Activated naive CD4-positive, alpha-beta T cell treated with anti-CD3 and anti-CD28 coated beads, Interleukin-2, amount 50 U/mL, for 24 hours (primary cell): ENCODE measurements around the gene UBASH3B.
"Not testable (repeated sequence)": the region's sequence is repeated elsewhere in the genome, so short reads cannot be mapped to it uniquely, and the experiment has no call there.

Source experiments
- H3K27ac Mint-ChIP-seq: one replicate; pipeline ENCODE4 v1.8.0; 2021; ENCODE audit warnings: mild to moderate bottlenecking, mixed read lengths
- H3K27me3 Mint-ChIP-seq: one replicate; pipeline ENCODE4 v1.8.0; 2021; ENCODE audit warnings: mixed read lengths
- H3K36me3 Mint-ChIP-seq: one replicate; pipeline ENCODE4 v1.8.0; 2021; ENCODE audit warnings: mixed read lengths
- H3K4me1 Mint-ChIP-seq: one replicate; pipeline ENCODE4 v1.8.0; 2021; ENCODE audit warnings: mixed read lengths
- H3K4me3 Mint-ChIP-seq: one replicate; pipeline ENCODE4 v1.8.0; 2021; ENCODE audit warnings: mild to moderate bottlenecking, mixed read lengths
- H3K9me3 Mint-ChIP-seq: one replicate; pipeline ENCODE4 v1.8.0; 2021; ENCODE audit warnings: mixed read lengths

Gene UBASH3B

DNA sequence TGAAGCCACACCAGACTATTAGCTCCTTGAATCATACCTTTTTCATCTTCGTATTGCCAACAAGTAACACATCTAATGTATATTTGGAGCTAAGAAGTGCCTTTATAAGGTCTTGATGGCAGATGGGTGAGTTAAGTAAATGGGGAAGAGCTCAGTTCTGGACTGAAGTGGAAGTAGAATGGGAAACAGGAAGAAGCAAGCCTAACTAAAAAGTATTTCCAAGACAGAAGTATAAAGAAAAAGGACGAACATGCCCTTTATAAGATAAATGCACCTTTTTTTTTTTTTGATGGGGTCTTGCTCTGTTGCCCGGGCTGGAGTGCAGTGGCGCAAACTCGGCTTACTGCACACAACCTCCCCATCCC is 197.3 kb downstream of the UBASH3B start:
- Mint-ChIP-seq H3K9me3 (no peaks in the 10 kb centered on the region), H3K36me3 (peaks cover 3% of the 10 kb centered on the region), H3K4me3 (peak overlapping the region; percentile 78), H3K27ac (peak overlapping the region; percentile 68), H3K27me3 (no peaks in the 10 kb centered on the region), H3K4me1 (peaks cover 54% of the 10 kb centered on the region)

DNA sequence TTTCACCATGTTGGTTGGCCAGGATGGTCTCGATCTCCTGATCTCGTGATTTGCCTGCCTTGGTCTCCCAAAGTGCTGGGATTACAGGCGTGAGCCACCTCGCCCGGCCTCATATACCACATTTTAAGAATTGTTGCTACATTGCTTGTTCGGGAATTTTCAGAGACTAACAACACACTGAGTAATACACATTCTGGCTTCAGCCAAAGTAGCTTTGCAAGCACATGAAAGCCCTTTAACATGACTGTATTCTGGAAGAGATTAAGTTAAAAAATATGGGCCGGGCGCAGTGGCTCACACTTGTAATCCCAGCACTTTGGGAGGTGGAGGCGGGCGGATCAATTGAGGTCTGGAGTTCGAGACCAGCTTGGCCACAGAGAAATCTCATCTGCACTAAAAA is 197.7 kb downstream of the UBASH3B start:
- H3K9me3 Mint-ChIP-seq: no peaks in the 10 kb centered on the region
- H3K27ac Mint-ChIP-seq: no peak overlapping the region
- no peaks in the 10 kb centered on the region for H3K27me3 Mint-ChIP-seq
- H3K36me3 Mint-ChIP-seq: peaks cover 3% of the 10 kb centered on the region
- peaks cover 54% of the 10 kb centered on the region for H3K4me1 Mint-ChIP-seq
- H3K4me3 Mint-ChIP-seq: no peak overlapping the region

DNA sequence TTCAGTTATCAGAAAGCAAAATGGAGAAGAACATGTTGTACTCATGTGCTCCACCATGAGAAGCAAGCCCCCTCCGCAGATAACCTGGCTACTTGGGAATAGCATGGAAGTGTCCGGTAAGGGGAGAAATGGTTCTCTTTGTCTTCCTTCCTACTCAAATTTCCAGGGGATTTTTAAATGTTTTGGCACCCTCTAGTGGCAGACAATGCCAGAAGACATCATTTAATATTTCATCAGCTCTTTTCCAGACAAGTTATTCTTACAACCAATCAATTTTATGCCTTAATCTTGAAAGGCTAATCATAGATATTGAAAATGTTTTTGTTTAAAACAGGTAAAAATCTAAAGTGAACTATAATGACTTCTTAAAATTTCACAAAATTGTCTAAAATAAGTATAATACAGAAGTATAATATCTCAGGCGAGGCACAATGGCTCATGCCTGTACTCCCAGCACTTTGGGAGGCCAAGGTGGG is 198.5 kb downstream of the UBASH3B start:
- no peak overlapping the region for H3K4me3 Mint-ChIP-seq
- no peaks in the 10 kb centered on the region for H3K9me3 Mint-ChIP-seq
- peaks cover 3% of the 10 kb centered on the region for H3K36me3 Mint-ChIP-seq
- no peak overlapping the region for H3K27ac Mint-ChIP-seq
- H3K4me1 Mint-ChIP-seq: peaks cover 54% of the 10 kb centered on the region
- H3K27me3 Mint-ChIP-seq: no peaks in the 10 kb centered on the region

DNA sequence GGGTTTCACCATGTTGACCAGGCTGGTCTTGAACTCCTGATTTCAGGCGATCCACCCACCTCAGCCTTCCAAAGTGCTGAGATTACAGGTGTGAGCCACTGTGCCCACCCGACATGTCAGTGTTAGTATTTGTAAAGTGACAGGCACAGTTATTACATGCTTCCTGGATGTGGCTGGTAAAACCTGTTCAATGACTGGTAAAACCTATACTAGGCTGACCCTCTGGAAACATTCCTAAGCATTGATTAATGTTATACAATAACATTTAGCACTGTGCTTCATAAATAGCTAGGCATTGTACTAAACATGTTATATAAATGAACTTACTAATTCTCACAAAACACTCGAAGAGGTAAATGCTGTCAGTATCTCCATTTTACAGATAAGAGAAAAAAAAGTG is 206.1 kb downstream of the UBASH3B start:
- H3K36me3 Mint-ChIP-seq: peaks cover 4% of the 10 kb centered on the region
- H3K4me1 Mint-ChIP-seq: peaks cover 5% of the 10 kb centered on the region
- H3K4me3 Mint-ChIP-seq: no peak overlapping the region
- no peak overlapping the region for H3K27ac Mint-ChIP-seq
- H3K9me3 Mint-ChIP-seq: no peaks in the 10 kb centered on the region
- H3K27me3 Mint-ChIP-seq: peaks cover 1% of the 10 kb centered on the region

DNA sequence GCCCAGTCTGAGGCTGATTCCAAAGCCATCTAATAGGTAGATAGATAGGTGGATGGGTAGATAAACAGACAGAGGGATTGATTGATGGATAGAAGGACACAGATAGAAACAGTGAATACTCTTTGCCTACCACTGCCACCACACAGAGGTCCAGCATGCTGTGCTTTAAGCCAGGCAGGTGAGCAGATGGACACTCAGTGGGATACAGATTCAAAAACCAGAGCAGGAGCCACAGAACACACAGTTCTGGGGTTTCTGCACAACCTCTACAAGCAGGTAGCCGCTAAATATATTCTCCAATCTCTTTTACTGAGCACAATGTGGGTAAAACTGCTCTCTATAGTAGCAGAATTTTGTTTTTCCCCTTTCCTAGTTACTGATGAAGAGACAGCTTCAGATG is 206.6 kb downstream of the UBASH3B start:
- H3K4me1 Mint-ChIP-seq: peaks cover under 1% of the 10 kb centered on the region
- peaks cover 1% of the 10 kb centered on the region for H3K27me3 Mint-ChIP-seq
- no peaks in the 10 kb centered on the region for H3K9me3 Mint-ChIP-seq
- peaks cover 4% of the 10 kb centered on the region for H3K36me3 Mint-ChIP-seq
- H3K4me3 Mint-ChIP-seq: no peak overlapping the region
- no peak overlapping the region for H3K27ac Mint-ChIP-seq

DNA sequence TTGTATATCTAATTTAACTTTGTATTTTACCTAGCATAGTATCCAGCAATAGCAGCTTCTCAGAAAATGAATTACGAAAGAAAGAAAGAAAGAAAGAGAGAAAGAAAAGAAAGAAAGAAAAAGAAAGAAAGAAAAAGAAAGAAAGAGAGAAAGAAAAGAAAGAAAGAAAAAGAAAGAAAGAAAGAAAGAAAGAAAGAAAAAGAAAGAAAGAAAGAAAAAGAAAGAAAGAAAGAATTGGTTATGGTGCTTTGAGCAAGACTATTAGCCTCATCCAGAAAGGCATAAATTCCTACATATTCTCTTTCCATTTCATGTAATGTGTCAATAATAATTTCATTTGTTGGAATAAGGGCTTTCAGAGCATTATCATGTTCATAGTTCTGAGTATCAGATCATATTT is 207.6 kb downstream of the UBASH3B start:
- H3K36me3 Mint-ChIP-seq, H3K4me3 Mint-ChIP-seq, H3K27ac Mint-ChIP-seq, H3K9me3 Mint-ChIP-seq, H3K27me3 Mint-ChIP-seq, H3K4me1 Mint-ChIP-seq: not testable (repeated sequence)

DNA sequence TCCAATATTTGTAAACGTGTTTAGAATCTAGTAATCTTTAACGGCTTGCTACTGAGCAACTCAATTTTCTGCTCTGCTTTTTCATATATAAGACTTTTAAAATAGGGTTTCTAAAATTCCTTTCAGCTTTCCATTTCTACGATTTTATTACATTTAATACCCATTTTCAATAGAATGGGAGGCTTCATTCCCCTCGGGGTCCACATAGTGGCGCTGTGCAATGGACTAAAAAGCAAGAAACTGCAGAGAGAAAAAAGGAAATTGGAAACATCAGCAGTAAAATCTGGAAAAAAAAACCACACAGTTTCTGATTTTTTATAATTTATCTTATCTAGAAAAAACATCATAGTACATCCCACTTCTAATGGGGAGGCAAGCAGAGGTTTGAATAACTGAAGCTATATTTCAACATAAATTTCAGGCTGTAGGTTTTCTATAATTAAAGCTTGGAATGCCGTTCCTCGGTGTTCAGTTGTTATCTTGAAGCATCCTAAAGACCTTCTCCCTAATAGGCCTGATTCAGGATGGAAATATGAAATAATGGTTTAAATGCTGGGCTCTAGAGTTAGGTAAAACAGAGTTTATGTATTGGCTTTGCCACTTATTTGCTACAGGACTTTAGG is 208.3 kb downstream of the UBASH3B start:
- H3K9me3 Mint-ChIP-seq: no peaks in the 10 kb centered on the region
- peaks cover 1% of the 10 kb centered on the region for H3K27me3 Mint-ChIP-seq
- H3K36me3 Mint-ChIP-seq: peaks cover 4% of the 10 kb centered on the region
- H3K4me3 Mint-ChIP-seq: no peak overlapping the region
- H3K4me1 Mint-ChIP-seq: no peaks in the 10 kb centered on the region
- H3K27ac Mint-ChIP-seq: no peak overlapping the region
